K562 (cell line): ENCODE results near the gene RDH16. TPM values are rescaled to one million over a fixed set of nuclear protein-coding genes. Genes with fewer than 3 reads are reported as not detected.

Experiments
- ATF7 ChIP-seq: fragments of 450-650 bp; IDR thresholded peaks from 2 replicates; pipeline ENCODE4 v1.7.1; 2014; ENCODE audit warnings: mild to moderate bottlenecking, moderate library complexity
- BACH1 ChIP-seq: fragments of 200-800 bp; sonication (Bioruptor generic); IDR thresholded peaks from 2 replicates; pipeline ENCODE4 v1.6.1; 2016; ENCODE audit warnings: missing genetic modification characterization, missing compliant biosample characterization
- BHLHE40 ChIP-seq: IDR thresholded peaks from 2 replicates; pipeline ENCODE4 v1.6.1; 2011; ENCODE audit warnings: low read length, improper control_type of control experiment
- BRD4 ChIP-seq: fragments of 200-600 bp; sonication (generic); IDR thresholded peaks from 2 replicates; pipeline ENCODE4 v1.6.1; 2017; ENCODE audit warnings: inconsistent platforms
- CBX3 ChIP-seq, 2 experiments: IDR thresholded peaks; 1 replicate in 1 of 2; 2 replicates in 1 of 2; pipeline ENCODE4 v1.6.1; 2012; ENCODE audit warnings: inconsistent platforms in 2 of 2, low read length in 2 of 2, borderline replicate concordance in 1 of 2, control low read depth in 1 of 2
- CLOCK ChIP-seq: fragments of 250-450 bp; sonication (Bioruptor Pico); IDR thresholded peaks from 2 replicates; pipeline ENCODE4 v1.4.0; 2020; ENCODE audit warnings: mild to moderate bottlenecking, moderate library complexity, borderline replicate concordance
- EP300 ChIP-seq: IDR thresholded peaks from 2 replicates; pipeline ENCODE4 v1.6.1; 2012; ENCODE audit warnings: low read length, improper control_type of control experiment
- EP400 ChIP-seq: fragments of 450-650 bp; IDR thresholded peaks from 2 replicates; pipeline ENCODE4 v1.6.1; 2017; ENCODE audit warnings: antibody characterized with exemption, mild to moderate bottlenecking, moderate library complexity
- HNRNPLL ChIP-seq: fragments of 200-400 bp; formaldehyde crosslinking; IDR thresholded peaks from 2 replicates; pipeline ENCODE4 v1.6.1; 2017; ENCODE audit warnings: low read length, low read depth, mild to moderate bottlenecking; ENCODE audit not compliant: poor library complexity, severe bottlenecking
- ID3 ChIP-seq, 2 experiments: fragments of 250-450 bp in 1 of 2; fragments of 450-650 bp in 1 of 2; sonication (Bioruptor Pico) in 1 of 2; IDR thresholded peaks; 2 replicates each; pipeline versions ENCODE4 v1.6.1 to v1.8.0; 2016 to 2021; ENCODE audit warnings: mild to moderate bottlenecking in 2 of 2, moderate library complexity in 2 of 2, missing compliant biosample characterization in 1 of 2, missing genetic modification characterization in 1 of 2
- MXD1 ChIP-seq: fragments of 250-450 bp; sonication (Bioruptor Pico); IDR thresholded peaks from 2 replicates; pipeline ENCODE4 v1.8.0; 2021; ENCODE audit warnings: borderline replicate concordance, mild to moderate bottlenecking, moderate library complexity; ENCODE audit not compliant: poor library complexity, severe bottlenecking
- NFE2L1 ChIP-seq: fragments of 450-650 bp; IDR thresholded peaks from 2 replicates; pipeline ENCODE4 v1.6.1; 2016; ENCODE audit warnings: missing genetic modification characterization, low read depth, mild to moderate bottlenecking, missing compliant biosample characterization, moderate library complexity, borderline replicate concordance
- NR4A1 ChIP-seq, 2 experiments: fragments of 250-450 bp in 1 of 2; fragments of 450-650 bp in 1 of 2; sonication (Bioruptor Pico) in 1 of 2; IDR thresholded peaks; 2 replicates each; pipeline versions ENCODE4 v1.4.0 to v1.6.1; 2016 to 2020; ENCODE audit warnings: mild to moderate bottlenecking in 2 of 2, missing compliant biosample characterization in 1 of 2, missing genetic modification characterization in 1 of 2, moderate library complexity in 1 of 2
- PML ChIP-seq: IDR thresholded peaks from 2 replicates; pipeline ENCODE4 v1.6.1; 2012; ENCODE audit warnings: low read length, inconsistent platforms
- RFX1 ChIP-seq: fragments of 450-650 bp; IDR thresholded peaks from 2 replicates; pipeline ENCODE4 v1.6.1; 2016; ENCODE audit warnings: mild to moderate bottlenecking, moderate library complexity
- SRSF7 ChIP-seq: fragments of 200-400 bp; formaldehyde crosslinking; optimal IDR thresholded peaks from 2 replicates; pipeline ENCODE3; 2017; ENCODE audit warnings: mild to moderate bottlenecking, low read depth, low read length
- TCF3 ChIP-seq: sonication (generic); formaldehyde crosslinking; IDR thresholded peaks from 2 replicates; pipeline ENCODE4 v1.4.0; 2020; ENCODE audit warnings: mild to moderate bottlenecking, missing genetic modification reagents
- TCF7 ChIP-seq: sonication (generic); IDR thresholded peaks from 2 replicates; pipeline ENCODE4 v1.6.1; 2016; ENCODE audit warnings: antibody characterized with exemption, borderline replicate concordance
- ZBTB17 ChIP-seq: fragments of 450-650 bp; formaldehyde crosslinking; IDR thresholded peaks from 2 replicates; pipeline ENCODE4 v1.4.0; 2020; ENCODE audit warnings: mild to moderate bottlenecking
- ZBTB43 ChIP-seq: sonication (generic); formaldehyde crosslinking; IDR thresholded peaks from 2 replicates; pipeline ENCODE4 v1.8.0; 2023; ENCODE audit warnings: mild to moderate bottlenecking, missing genetic modification reagents
- ZFX ChIP-seq: sonication (generic); formaldehyde crosslinking; IDR thresholded peaks from 2 replicates; pipeline ENCODE4 v1.8.0; 2022; ENCODE audit warnings: mild to moderate bottlenecking, missing genetic modification reagents, moderate library complexity
- ZNF408 ChIP-seq: fragments of 250-450 bp; sonication (Bioruptor Pico); IDR thresholded peaks from 2 replicates; pipeline ENCODE4 v1.4.0; 2020; ENCODE audit warnings: low read depth, mild to moderate bottlenecking, moderate library complexity
- ZNF41 ChIP-seq: fragments of 250-450 bp; sonication (Bioruptor Pico); conservative IDR thresholded peaks from 2 replicates; pipeline ENCODE4 v1.4.0; 2020; ENCODE audit warnings: mild to moderate bottlenecking
- polyA plus RNA-seq, 8 experiments: library from polyadenylated mRNA; depleted of rRNA in 4 of 8; stranded (reverse) in 5 of 8; unstranded in 3 of 8; fragments of >200 nt; fragmentation: Nextera tagmentation in 2 of 8; fragmentation: Illumina TruSeq in 1 of 8; extraction: Ambion mirVana in 2 of 8; extraction: Trizol in 1 of 8; gene quantifications; 2 replicates each; pipeline versions ENCODE4 v1.2.1 to v1.2.3, GENCODE V29; 2011 to 2014; ENCODE audit warnings: inconsistent platforms in 1 of 8, missing spikeins in 1 of 8
- total RNA-seq, 7 experiments: library from RNA; depleted of rRNA in 6 of 7; stranded (reverse); fragments of >200 nt in 6 of 7; fragmentation: Illumina TruSeq in 2 of 7; extraction: Trizol in 2 of 7; gene quantifications; 2 replicates each; pipeline versions ENCODE4 v1.2.1 to v1.2.3, GENCODE V29; 2011 to 2021; ENCODE audit warnings: low replicate concordance in 1 of 7

Gene RDH16
- total and polyA plus RNA-seq, 9 of the 15 experiments (the other 6 are each of a cell fraction or from before 2014, with no cell fraction given): 0.11 to 0.52 (median 0.22) TPM; not detected in 1

GRCh38 chr12:57001448-57001906 is 44.1 kb upstream of the RDH16 start (continued):
- TF ChIP-seq ZBTB43 (no peak), RFX1 (no peak), EP400 (0 out of 2 replicates have a peak, but pooled peaks have one; percentile 0), ATF7 (peak; percentile 33; the same call in 1 of the 2 replicates), BRD4 (no peak), ZNF408 (CRISPR knock-in tag) (no peak), CLOCK (CRISPR knock-in tag) (no peak), MXD1 (CRISPR knock-in tag) (no peak), NR4A1 (CRISPR knock-in tag; IDR thresholded peaks at IDR 0.05) (no peak), NR4A1 (tag; IDR thresholded peaks at IDR 0.05) (no peak), EP300 (0 out of 2 replicates have a peak, but pooled peaks have one; percentile 31), ZFX (no peak), TCF3 (CRISPR knock-in tag) (0 out of 2 replicates have a peak, but pooled peaks have one; percentile 33), ID3 (CRISPR knock-in tag; IDR thresholded peaks at IDR 0.05) (no peak), ID3 (tag; IDR thresholded peaks at IDR 0.05) (no peak), SRSF7 (no peak), TCF7 (0 out of 2 replicates have a peak, but pooled peaks have one; percentile 37), HNRNPLL (no peak), ZNF41 (no peak), PML (no peak), BHLHE40 (no peak), CBX3 (IDR thresholded peaks at IDR 0.05; ENCODE audit: borderline replicate concordance in 1 of 2, low read length in 2 of 2) (0 out of 3 replicates have a peak, but pooled peaks of 1 of the 2 experiments have one; percentile 48), ZBTB17 (CRISPR knock-in tag) (no peak), BACH1 (tag) (no peak), NFE2L1 (no peak)
